ENCODE data around the gene ARMC2. TPM values are rescaled to one million over a fixed set of nuclear protein-coding genes. Genes with fewer than 3 reads are reported as not detected.

ARMC2 gene
- total and polyA plus RNA-seq, 2 experiments from 2014 or later = 2.7 to 4.4 TPM

DNA sequence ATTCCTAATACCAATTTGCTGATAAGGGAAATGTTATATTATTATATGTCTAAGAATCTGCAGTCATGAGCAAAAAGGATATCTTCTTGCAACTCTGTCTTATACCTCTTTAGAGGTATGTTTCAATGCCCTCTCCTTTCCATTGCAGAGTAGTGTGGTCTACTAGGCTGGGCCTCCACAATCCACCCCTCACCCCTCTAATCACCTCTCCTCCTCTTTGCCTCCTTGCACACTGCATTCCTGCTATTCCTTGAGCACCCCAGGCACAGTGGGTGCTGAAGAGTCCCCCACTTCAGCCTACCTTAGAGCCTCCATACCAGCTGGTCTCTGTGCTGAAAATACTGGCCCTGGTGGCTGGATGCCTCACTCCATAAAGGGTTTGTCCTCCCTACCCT, 26.9 kb downstream of the ARMC2 start:
- Mint-ChIP-seq H3K27me3 (ENCODE audit: insufficient read depth, low read depth, poor library complexity) (peaks cover 3% of the 10 kb centered on the region), H3K9me3 (no peaks in the 10 kb centered on the region), H3K4me3 (no peak overlapping the region), H3K4me1 (peaks cover 33% of the 10 kb centered on the region), H3K36me3 (ENCODE audit: low read depth) (no peaks in the 10 kb centered on the region), H3K27ac (no peak overlapping the region)
- H3K9me2 ChIP-seq (ENCODE audit: insufficient read depth) = no peaks in the 10 kb centered on the region
- H3K4me3 ChIP-seq = no peak overlapping the region
- H3K27me3 ChIP-seq (ENCODE audit: insufficient read depth) = no peaks in the 10 kb centered on the region
- H2AFZ ChIP-seq = no peak overlapping the region
- no peak for ATAC-seq
- H4K20me1 ChIP-seq (replicated peaks; ENCODE audit: insufficient read depth) = no peaks in the 10 kb centered on the region
- H3K27ac ChIP-seq (ENCODE audit: low read depth) = no peak overlapping the region
- peaks cover 11% of the 10 kb centered on the region; the same call in 1 of the 2 replicates for H3K4me1 ChIP-seq (ENCODE audit: insufficient read depth)
- TF ChIP-seq, protein P1, sequence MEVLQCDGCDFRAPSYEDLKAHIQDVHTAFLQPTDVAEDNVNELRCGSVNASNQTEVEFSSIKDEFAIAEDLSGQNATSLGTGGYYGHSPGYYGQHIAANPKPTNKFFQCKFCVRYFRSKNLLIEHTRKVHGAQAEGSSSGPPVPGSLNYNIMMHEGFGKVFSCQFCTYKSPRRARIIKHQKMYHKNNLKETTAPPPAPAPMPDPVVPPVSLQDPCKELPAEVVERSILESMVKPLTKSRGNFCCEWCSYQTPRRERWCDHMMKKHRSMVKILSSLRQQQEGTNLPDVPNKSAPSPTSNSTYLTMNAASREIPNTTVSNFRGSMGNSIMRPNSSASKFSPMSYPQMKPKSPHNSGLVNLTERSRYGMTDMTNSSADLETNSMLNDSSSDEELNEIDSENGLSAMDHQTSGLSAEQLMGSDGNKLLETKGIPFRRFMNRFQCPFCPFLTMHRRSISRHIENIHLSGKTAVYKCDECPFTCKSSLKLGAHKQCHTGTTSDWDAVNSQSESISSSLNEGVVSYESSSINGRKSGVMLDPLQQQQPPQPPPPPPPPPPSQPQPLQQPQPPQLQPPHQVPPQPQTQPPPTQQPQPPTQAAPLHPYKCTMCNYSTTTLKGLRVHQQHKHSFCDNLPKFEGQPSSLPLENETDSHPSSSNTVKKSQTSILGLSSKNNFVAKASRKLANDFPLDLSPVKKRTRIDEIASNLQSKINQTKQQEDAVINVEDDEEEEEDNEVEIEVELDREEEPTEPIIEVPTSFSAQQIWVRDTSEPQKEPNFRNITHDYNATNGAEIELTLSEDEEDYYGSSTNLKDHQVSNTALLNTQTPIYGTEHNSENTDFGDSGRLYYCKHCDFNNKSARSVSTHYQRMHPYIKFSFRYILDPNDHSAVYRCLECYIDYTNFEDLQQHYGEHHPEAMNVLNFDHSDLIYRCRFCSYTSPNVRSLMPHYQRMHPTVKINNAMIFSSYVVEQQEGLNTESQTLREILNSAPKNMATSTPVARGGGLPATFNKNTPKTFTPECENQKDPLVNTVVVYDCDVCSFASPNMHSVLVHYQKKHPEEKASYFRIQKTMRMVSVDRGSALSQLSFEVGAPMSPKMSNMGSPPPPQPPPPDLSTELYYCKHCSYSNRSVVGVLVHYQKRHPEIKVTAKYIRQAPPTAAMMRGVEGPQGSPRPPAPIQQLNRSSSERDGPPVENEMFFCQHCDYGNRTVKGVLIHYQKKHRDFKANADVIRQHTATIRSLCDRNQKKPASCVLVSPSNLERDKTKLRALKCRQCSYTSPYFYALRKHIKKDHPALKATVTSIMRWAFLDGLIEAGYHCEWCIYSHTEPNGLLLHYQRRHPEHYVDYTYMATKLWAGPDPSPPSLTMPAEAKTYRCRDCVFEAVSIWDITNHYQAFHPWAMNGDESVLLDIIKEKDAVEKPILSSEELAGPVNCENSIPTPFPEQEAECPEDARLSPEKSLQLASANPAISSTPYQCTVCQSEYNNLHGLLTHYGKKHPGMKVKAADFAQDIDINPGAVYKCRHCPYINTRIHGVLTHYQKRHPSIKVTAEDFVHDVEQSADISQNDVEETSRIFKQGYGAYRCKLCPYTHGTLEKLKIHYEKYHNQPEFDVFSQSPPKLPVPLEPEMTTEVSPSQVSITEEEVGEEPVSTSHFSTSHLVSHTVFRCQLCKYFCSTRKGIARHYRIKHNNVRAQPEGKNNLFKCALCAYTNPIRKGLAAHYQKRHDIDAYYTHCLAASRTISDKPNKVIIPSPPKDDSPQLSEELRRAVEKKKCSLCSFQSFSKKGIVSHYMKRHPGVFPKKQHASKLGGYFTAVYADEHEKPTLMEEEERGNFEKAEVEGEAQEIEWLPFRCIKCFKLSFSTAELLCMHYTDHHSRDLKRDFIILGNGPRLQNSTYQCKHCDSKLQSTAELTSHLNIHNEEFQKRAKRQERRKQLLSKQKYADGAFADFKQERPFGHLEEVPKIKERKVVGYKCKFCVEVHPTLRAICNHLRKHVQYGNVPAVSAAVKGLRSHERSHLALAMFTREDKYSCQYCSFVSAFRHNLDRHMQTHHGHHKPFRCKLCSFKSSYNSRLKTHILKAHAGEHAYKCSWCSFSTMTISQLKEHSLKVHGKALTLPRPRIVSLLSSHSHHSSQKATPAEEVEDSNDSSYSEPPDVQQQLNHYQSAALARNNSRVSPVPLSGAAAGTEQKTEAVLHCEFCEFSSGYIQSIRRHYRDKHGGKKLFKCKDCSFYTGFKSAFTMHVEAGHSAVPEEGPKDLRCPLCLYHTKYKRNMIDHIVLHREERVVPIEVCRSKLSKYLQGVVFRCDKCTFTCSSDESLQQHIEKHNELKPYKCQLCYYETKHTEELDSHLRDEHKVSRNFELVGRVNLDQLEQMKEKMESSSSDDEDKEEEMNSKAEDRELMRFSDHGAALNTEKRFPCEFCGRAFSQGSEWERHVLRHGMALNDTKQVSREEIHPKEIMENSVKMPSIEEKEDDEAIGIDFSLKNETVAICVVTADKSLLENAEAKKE (CRISPR knock-in tag; IDR thresholded peaks at IDR 0.05) = no peak
- TF ChIP-seq, protein P2, sequence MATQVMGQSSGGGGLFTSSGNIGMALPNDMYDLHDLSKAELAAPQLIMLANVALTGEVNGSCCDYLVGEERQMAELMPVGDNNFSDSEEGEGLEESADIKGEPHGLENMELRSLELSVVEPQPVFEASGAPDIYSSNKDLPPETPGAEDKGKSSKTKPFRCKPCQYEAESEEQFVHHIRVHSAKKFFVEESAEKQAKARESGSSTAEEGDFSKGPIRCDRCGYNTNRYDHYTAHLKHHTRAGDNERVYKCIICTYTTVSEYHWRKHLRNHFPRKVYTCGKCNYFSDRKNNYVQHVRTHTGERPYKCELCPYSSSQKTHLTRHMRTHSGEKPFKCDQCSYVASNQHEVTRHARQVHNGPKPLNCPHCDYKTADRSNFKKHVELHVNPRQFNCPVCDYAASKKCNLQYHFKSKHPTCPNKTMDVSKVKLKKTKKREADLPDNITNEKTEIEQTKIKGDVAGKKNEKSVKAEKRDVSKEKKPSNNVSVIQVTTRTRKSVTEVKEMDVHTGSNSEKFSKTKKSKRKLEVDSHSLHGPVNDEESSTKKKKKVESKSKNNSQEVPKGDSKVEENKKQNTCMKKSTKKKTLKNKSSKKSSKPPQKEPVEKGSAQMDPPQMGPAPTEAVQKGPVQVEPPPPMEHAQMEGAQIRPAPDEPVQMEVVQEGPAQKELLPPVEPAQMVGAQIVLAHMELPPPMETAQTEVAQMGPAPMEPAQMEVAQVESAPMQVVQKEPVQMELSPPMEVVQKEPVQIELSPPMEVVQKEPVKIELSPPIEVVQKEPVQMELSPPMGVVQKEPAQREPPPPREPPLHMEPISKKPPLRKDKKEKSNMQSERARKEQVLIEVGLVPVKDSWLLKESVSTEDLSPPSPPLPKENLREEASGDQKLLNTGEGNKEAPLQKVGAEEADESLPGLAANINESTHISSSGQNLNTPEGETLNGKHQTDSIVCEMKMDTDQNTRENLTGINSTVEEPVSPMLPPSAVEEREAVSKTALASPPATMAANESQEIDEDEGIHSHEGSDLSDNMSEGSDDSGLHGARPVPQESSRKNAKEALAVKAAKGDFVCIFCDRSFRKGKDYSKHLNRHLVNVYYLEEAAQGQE (IDR thresholded peaks at IDR 0.05; ENCODE audit: unreplicated experiment) = no peak
- TF ChIP-seq JUNB (IDR thresholded peaks at IDR 0.05; ENCODE audit: unreplicated experiment) (no peak), POLR2AphosphoS5 (IDR thresholded peaks at IDR 0.05; ENCODE audit: low read depth) (no peak), NANOG (IDR thresholded peaks at IDR 0.05; ENCODE audit: borderline replicate concordance) (no peak), CREB1 (CRISPR knock-in tag; IDR thresholded peaks at IDR 0.05; ENCODE audit: low read depth) (no peak), EZH2 (IDR thresholded peaks at IDR 0.05; ENCODE audit: low read depth, unreplicated experiment) (no peak), ZNF331 (CRISPR knock-in tag; IDR thresholded peaks at IDR 0.05; ENCODE audit: low read depth) (no peak), STAT1 (IDR thresholded peaks at IDR 0.05; ENCODE audit: unreplicated experiment) (no peak), ZNF114 (CRISPR knock-in tag; IDR thresholded peaks at IDR 0.05) (no peak), EZH2phosphoT487 (IDR thresholded peaks at IDR 0.05; ENCODE audit: unreplicated experiment) (no peak)
- TF ChIP-seq, protein P3, sequence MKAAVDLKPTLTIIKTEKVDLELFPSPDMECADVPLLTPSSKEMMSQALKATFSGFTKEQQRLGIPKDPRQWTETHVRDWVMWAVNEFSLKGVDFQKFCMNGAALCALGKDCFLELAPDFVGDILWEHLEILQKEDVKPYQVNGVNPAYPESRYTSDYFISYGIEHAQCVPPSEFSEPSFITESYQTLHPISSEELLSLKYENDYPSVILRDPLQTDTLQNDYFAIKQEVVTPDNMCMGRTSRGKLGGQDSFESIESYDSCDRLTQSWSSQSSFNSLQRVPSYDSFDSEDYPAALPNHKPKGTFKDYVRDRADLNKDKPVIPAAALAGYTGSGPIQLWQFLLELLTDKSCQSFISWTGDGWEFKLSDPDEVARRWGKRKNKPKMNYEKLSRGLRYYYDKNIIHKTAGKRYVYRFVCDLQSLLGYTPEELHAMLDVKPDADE (IDR thresholded peaks at IDR 0.05) = no peak
- TF ChIP-seq, protein P4, sequence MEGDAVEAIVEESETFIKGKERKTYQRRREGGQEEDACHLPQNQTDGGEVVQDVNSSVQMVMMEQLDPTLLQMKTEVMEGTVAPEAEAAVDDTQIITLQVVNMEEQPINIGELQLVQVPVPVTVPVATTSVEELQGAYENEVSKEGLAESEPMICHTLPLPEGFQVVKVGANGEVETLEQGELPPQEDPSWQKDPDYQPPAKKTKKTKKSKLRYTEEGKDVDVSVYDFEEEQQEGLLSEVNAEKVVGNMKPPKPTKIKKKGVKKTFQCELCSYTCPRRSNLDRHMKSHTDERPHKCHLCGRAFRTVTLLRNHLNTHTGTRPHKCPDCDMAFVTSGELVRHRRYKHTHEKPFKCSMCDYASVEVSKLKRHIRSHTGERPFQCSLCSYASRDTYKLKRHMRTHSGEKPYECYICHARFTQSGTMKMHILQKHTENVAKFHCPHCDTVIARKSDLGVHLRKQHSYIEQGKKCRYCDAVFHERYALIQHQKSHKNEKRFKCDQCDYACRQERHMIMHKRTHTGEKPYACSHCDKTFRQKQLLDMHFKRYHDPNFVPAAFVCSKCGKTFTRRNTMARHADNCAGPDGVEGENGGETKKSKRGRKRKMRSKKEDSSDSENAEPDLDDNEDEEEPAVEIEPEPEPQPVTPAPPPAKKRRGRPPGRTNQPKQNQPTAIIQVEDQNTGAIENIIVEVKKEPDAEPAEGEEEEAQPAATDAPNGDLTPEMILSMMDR (conservative IDR thresholded peaks at IDR 0.05; ENCODE audit: low read depth in 2 of 2) = no peak
- no peaks in the 10 kb centered on the region for H3K36me3 ChIP-seq (ENCODE audit: insufficient read depth)
- H3F3A ChIP-seq (replicated peaks; ENCODE audit: low read depth) = no peaks in the 10 kb centered on the region
- no peak overlapping the region for H3K4me2 ChIP-seq
- H3K79me2 ChIP-seq (replicated peaks; ENCODE audit: insufficient read depth) = no peaks in the 10 kb centered on the region
- DNase-seq (ENCODE audit: low spot score) = no peak

Data from GM23338 (cell line).